ENCODE results near the gene POLR2E.

- TF ChIP-seq CTCF (IDR thresholded peaks at IDR 0.05 in 4 of 5, conservative IDR thresholded peaks at IDR 0.05 in 1 of 5) (no peak), POLR2A (IDR thresholded peaks at IDR 0.05) (no peak)
Measured at GRCh38 chr19:1072371-1073015, 22.7 kb downstream of the POLR2E start.
